ENCODE measurements around the gene DDX17. TPM values are rescaled to one million over a fixed set of nuclear protein-coding genes. Genes with fewer than 3 reads are reported as not detected.

DDX17 gene
- total and polyA plus RNA-seq, 12 donors: 76.2 to 241 (median 169) TPM

- H3K27ac ChIP-seq: no peak overlapping the region
- H3K9me3 ChIP-seq: no peaks in the 10 kb centered on the region
- 91 to 93% methylated on average over 17 of the region's 17 CpGs for WGBS, 2 donors
- peaks cover 17 to 100% (median 98%) of the 10 kb centered on the region in 9 donors for H3K36me3 ChIP-seq
- no peak overlapping the region for H3K4me3 ChIP-seq
- H3K4me1 ChIP-seq: peaks cover 0 to 56% (median 27%) of the 10 kb centered on the region in 9 donors
- no peak for DNase-seq
- H3K27me3 ChIP-seq: no peaks in the 10 kb centered on the region
- intact Hi-C loops (cut with DNase I): no loop called here
- no peak for TF ChIP-seq CTCF (IDR thresholded peaks at IDR 0.05)
- ATAC-seq: no peak
Observed at GRCh38 chr22:38489142-38489541, 17.0 kb downstream of the DDX17 start.

- intact Hi-C loops (cut with DNase I): no loop called here
- Histone ChIP-seq H3K4me3 (no peak overlapping the region), H3K27me3 (no peaks in the 10 kb centered on the region), H3K36me3 (peaks cover 13 to 100% (median 97%) of the 10 kb centered on the region in 9 donors), H3K4me1 (peaks cover 0 to 50% (median 25%) of the 10 kb centered on the region in 9 donors), H3K27ac (no peak overlapping the region), H3K9me3 (no peaks in the 10 kb centered on the region)
- TF ChIP-seq CTCF (IDR thresholded peaks at IDR 0.05): no peak
- no peak for DNase-seq
- no peak for ATAC-seq
- 84 to 85% methylated on average over 6 of the region's 6 CpGs for WGBS, 2 donors
Observed at GRCh38 chr22:38487946-38488345, 18.2 kb downstream of the DDX17 start.

- Histone ChIP-seq H3K4me3 (no peak overlapping the region), H3K4me1 (peaks cover 0 to 40% (median 9%) of the 10 kb centered on the region in 9 donors), H3K27ac (no peak overlapping the region), H3K27me3 (no peaks in the 10 kb centered on the region), H3K36me3 (peaks cover 6 to 100% (median 97%) of the 10 kb centered on the region in 9 donors), H3K9me3 (no peaks in the 10 kb centered on the region)
- TF ChIP-seq CTCF (IDR thresholded peaks at IDR 0.05): no peak
- DNase-seq (no peak), ATAC-seq (peak in 5 of 8 donors; percentile 9 to 45 (median 37))
- intact Hi-C loops (cut with DNase I): no loop called here
- 59 to 67% methylated on average over 5 of the region's 5 CpGs for WGBS, 2 donors
Observed at GRCh38 chr22:38485783-38486182, 20.3 kb downstream of the DDX17 start.

GRCh38 chr22:38484244-38484643, 21.9 kb downstream of the DDX17 start:
- peaks cover 6 to 100% (median 91%) of the 10 kb centered on the region in 9 donors for H3K36me3 ChIP-seq
- intact Hi-C loops (cut with DNase I): no loop called here
- H3K4me1 ChIP-seq: peaks cover 0 to 31% (median 0%) of the 10 kb centered on the region in 9 donors
- H3K27me3 ChIP-seq: no peaks in the 10 kb centered on the region
- TF ChIP-seq CTCF (IDR thresholded peaks at IDR 0.05): no peak
- H3K9me3 ChIP-seq: no peaks in the 10 kb centered on the region
- DNase-seq (no peak), ATAC-seq (no peak)
- H3K4me3 ChIP-seq: no peak overlapping the region
- H3K27ac ChIP-seq: no peak overlapping the region
- WGBS, 2 donors: 72 to 73% methylated on average over 1 of the region's 1 CpG
